DMS53 (cell line): Measurements from ENCODE around the gene TBL1XR1.
"Not testable (repeated sequence)": the region's sequence is repeated elsewhere in the genome, so short reads cannot be mapped to it uniquely, and the experiment has no call there.

Experiments used
- DNase-seq: peaks from one replicate; lab custom pipeline; 2025; lab: John Stamatoyannopoulos, UW

The TBL1XR1 gene

DNA sequence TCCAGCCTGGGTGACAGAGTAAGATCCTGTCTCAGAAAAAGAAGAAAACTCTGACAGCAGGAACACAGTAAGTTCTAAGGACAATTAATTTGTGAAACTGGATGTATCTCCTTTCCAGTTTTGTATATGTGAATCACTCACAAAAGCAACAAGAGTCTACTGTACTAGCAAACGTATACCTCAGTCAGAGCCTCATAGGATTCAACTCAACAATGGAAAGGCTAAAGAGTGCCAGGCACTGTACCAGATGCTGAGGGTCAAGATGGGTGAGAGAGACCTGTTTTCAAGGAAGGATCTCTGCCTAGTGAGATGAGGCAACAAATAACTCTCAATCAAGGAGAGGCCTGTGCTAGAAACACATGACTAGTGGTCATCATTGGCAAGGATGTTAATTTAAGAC is 14.9 kb downstream of the TBL1XR1 start:
- DNase-seq: no peak

- DNase-seq: no peak
Measured at GRCh38 chr3:177181418-177181817, 15.9 kb downstream of the TBL1XR1 start.

GRCh38 chr3:177180506-177180905 is 16.8 kb downstream of the TBL1XR1 start:
- DNase-seq: no peak

- no peak for DNase-seq
Measured at GRCh38 chr3:177179281-177180067, 17.8 kb downstream of the TBL1XR1 start.

- DNase-seq: no peak
Measured at GRCh38 chr3:177177749-177178221, 19.5 kb downstream of the TBL1XR1 start.

- no peak for DNase-seq
Measured at GRCh38 chr3:177174607-177175170, 22.6 kb downstream of the TBL1XR1 start.

DNA sequence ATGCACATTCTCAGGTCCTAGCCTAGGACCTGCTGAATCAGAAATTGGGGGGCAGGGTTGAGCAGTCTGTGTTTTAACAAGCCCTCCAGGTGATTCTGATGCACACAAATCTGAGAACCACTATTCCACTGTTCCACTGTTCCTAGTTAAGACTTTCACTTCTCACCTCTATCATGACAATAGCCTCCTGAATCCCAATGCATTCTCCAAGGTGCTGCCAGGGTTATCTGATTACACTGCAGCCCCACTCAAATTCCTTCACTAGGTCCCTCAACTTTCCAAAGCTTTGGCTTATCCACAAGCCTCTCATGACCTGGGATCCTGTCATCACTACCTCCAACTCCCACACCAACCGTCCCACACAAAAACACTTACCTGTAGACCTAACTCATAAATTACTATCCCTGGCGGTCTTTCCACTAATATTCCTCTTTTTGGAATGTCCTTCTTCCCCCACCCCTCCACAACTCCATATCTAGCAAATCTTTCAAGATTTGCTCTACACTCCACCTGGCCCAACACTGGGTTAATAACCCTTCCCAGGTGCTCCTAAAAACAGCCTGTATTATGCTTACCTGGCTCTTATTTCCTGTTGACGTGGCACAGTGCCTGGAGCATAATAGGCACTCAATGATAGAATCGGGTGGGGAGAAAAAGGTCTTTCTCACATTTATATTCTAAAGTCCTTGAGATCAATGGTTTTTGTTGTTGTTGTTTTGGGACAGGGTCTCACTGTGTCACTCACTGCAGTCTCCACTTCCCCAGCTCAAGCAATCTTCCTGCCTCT is 27.2 kb downstream of the TBL1XR1 start:
- no peak for DNase-seq

- no peak for DNase-seq
Measured at GRCh38 chr3:177168431-177168830, 28.9 kb downstream of the TBL1XR1 start.

GRCh38 chr3:177162742-177163141 is 34.5 kb downstream of the TBL1XR1 start:
- no peak for DNase-seq

- DNase-seq: not testable (repeated sequence)
Measured at GRCh38 chr3:177161603-177162002, 35.7 kb downstream of the TBL1XR1 start.

DNA sequence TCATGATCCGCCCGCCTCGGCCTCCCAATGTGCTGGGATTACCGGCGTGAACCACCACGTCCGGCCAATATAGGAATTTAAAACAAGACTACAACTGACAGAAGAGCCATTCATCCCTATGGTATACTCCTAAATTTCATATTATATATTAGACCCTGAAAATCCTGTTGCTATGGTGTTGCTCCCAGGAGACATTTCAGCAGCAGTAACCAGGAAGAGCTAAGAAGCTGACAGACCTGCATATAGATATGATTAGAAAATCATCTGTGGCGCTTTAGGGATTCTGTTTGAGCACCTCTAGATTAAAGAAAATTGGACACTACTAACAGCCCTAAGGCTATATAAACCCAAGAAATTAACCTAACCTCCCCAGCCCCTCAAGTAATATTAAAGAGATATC is 38.8 kb downstream of the TBL1XR1 start:
- DNase-seq: no peak

DNA sequence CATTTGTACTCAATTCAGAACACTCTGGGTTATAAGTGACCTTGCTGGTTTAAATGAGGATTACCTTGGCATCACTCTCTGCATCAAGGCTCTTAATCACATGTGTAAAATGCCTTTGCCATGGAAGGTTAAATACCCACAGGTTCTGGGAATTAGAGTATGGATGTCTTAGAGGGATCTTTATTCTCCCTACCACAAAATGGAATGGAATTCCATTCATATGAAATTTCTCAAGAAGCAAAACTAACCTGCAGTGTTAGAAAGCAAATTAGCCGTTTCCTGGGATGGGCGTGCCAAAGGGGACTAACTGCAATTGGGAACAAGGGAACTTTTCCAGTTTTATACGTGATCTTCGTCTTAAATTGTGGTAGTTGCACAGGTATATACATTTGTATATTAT is 39.8 kb downstream of the TBL1XR1 start:
- no peak for DNase-seq

GRCh38 chr3:177154733-177155132 is 42.5 kb downstream of the TBL1XR1 start:
- DNase-seq: no peak

GRCh38 chr3:177150970-177151627 is 46.2 kb downstream of the TBL1XR1 start:
- peak; percentile 63 for DNase-seq

DNA sequence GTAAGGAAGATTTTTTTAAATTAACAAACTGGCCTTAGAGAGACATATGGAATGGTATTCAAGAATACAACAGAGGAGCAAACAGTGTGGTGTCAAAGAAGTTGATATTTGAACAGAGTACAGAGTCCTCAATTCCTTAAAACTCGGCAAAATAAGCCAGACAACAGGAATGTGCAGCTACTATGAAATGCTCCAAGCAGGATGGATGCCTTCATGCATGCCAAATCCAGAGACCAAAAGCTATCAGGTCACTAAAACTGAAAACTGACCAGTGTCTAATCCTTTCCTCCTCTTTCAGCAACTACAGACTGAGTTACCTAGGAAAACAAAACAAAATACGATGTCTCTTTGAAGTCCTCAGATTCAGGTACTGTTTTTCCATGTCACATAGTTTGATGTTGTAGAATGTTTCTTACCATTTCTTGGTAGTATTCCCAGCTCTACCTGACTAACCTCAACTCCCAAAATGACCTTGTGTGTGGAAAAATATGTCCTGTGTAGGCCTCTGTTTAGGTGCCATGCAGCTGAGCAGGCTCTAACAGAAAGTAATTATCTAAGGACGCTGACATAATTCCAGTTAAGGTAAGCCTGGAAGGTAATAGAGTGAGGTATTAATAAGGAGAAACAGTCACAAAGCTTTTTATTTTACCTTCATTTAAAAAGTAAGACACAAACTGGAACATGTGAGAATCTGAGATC is 46.9 kb downstream of the TBL1XR1 start:
- DNase-seq: no peak

GRCh38 chr3:177149106-177149505 is 48.2 kb downstream of the TBL1XR1 start:
- no peak for DNase-seq

DNA sequence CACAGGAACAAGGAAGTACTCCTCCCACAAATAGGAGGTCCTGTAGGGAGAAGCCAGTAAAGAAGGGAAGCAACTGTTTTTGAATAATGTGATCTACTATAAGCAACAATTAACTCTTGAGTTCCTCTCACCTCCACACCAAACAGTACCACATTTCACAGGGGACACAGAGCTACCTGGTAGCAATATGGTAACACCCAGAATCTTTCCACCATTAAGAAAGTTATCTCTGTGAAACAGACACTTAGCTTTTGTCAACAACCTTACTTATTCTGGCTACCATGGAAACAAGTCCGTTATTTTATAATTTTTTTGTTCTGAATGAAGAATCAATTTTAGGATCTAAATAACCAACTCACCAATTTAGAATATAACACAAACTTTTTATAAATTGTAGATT is 49.5 kb downstream of the TBL1XR1 start:
- DNase-seq: no peak

DNA sequence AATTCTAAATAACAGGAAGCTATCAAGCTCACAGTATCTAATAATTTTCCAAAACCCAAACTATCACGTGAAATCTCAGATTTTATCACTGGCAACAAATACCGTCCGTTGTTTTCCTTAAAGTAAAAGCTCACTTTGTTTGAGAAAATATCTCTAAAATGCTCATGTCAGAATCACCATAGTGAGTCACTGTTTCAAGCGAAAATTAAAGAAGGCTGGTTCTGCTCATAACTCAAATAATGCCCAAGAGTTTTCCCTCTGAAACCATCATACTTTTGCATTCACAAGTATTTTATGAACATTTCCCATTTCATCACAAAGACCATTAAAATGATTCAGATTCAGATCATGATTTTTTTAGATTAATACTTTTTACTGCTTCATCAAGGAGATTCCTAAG is 50.6 kb downstream of the TBL1XR1 start:
- no peak for DNase-seq

GRCh38 chr3:177145954-177146353 is 51.3 kb downstream of the TBL1XR1 start:
- DNase-seq: peak; percentile 21

GRCh38 chr3:177145381-177145780 is 51.9 kb downstream of the TBL1XR1 start:
- peak; percentile 25 for DNase-seq

DNA sequence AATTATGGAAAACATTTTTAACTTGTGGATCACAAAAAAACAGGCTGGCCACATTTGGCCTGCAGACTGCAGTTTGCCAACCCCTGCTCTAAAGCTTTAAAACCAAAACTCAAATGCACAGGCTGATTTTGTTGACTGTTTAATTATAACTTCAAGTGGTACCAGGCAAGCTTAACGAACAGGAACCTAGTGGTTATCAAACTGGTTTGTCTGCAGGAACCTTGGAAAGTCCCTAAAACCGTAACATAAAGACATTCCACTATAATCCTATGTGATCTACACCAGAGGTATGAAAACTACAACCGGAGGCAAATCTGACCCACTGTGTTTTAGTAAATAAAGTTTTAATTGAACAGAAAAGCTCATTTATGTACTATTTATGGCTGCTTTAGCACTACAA is 52.4 kb downstream of the TBL1XR1 start:
- peak; percentile 54 for DNase-seq
